ENCODE results near the gene TSHR.

TSHR gene

DNA sequence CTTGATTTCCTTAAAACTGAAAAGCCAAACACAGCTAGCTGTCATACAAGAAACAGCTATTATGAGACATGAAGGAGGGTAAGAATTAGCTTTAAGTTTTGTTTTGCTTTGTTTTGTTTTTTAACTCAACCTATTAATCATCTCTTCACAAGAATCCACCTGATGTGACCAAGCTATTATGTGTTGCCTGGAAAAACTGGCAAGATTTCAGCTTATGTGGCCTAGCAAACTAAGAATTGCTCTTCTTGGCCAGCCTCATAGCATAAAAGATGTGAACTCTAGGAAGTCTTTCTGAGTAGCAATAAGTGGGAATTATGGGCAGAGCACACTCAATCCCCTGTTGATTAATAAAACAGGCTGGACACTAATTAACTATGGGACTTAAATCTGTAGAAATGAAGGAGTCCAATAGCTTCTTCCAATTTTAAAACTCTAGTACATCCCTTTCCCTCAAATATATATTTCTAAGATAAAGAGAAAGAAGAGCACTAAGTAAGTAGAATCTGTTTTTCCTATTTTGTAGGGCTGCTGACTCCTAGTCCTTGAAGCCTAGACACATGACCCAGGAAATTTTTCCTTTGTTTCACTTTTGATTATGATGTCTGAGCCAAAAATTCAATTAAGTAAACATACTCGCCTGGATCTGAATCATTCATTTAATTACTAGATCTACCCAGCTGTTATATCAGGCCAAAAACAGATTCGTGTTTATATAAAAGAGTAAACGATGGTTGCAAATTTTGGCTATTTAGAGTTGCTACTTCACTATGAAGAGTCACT, 189.6 kb downstream of the TSHR start:
- DNase-seq = no peak

DNA sequence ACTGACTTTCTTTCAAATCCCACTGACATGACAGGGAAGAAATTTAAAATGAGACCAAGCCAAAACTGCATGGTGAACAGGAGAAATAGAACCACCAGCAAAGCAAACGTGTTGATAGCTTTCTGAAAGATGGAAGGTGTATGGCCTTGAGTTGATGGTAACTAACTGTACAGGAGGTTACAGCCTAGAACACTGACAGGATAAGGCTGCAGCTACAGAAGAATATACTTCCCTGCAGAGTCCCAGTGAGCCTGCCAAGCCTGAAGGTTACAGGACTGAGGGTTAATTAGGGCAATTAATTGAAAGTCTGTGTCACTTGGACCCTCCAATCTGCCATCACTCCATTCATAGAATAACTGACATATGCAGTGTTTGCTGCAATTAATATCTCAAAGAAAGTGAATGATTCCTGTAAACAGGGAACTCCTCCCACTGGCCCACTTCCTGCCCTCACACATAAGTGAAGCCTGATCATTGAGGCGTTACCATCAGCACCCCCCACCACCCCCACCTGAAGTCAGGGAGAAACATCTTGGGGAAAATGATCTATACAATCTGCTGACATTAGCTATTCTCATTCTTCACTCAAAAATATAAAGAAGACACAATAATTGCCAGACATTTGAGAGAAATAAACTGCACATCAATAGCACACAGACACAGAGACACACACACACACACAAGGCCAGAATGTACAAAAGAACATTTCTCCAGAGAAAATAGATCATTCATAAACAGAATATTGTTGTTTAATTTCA, 191.9 kb downstream of the TSHR start:
- no peak for DNase-seq

DNA sequence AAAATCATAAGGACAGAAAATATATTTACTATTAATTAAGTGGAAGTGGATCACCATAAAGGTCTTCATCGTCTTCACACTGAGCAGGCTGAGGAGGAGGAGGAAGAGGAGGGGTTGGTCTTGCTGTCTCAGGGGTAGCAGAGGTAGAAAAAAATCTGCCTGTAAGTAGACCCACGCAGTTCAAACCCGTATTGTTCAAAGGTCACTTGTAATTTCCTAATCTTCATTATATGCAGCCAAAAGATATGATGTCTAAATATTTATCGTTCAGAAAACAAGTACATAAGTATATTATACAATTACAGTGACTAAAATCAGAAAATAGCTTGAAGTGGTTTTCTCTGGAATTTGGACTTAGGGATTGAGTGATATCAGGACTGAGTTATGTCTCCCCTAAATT, 193.2 kb downstream of the TSHR start:
- DNase-seq = no peak

DNA sequence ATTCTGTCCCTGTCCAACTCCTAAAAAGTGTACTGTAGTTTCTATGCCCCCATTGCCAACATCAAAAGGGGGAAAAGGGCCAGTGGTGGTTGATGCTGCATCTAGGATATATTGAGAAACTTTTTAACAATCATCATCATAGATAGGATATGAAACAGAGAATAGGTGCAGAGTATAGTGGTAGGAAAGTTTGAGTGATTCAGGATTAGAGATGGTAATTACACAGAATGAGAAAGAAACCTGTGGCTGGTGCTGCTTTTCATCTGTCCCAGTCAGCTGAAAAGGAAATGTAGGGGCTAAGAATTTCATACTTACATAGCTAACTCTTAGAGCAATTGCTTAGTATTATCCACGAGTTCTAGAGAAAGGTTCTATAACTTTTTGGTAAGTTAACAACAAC, 197.8 kb downstream of the TSHR start:
- DNase-seq = no peak

DNA sequence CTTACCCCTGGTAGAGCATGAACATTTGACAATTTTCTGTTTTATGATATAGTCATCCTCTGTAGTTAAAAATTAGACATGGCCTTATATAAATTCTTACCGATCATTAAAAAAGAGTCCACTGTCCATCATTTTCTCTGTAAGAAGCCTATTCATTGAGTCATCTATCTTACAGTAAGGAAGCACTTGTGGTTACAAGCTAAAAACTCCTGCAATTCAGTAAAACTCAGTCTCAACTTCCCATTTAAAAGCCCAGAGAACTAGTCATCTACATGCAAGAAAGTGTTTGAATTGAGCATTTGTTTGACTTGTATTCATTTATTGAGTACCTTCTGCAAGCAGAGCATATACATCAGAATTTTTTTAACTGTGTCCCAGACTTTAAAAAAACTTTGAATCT, 202.0 kb downstream of the TSHR start:
- DNase-seq = no peak

DNA sequence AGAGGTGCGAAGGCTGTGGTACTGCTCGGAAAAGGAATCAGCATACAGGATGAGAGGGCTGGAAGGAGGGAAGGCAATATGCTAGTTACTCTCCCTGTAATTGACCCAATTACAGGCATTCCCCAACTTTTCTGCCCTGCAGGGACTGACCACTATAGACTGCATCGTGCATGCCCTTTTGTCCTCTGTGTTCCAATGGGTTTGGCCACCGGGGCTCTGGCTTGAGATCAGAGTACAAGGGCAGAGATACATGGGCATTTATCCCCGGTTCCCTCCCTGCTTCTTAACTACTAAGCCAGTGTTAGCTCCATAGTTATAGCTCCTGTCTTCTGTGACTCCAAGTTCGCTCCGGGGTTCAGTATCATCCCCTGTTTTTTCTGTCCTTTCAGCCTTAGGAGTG, 205.7 kb downstream of the TSHR start:
- no peak for DNase-seq

DNA sequence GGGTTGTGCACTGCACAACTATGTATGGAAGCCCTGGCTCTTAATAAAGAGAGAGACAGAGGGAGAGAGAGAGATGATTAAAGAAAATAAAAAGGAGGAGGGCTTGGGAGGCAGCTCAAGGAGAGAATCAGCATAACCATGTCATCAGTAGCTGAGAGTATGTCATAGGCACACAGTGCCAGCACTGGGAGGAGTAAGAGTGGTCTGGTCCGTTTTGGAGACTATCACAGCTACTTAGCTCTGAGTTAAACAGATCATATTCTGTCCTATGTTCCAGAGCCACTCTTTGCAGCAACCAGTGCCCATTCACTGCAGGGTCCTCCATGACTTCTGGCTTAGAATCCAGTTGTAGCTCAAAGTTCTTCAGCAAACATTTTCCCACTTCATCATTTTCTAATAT, 206.3 kb downstream of the TSHR start:
- no peak for DNase-seq

DNA sequence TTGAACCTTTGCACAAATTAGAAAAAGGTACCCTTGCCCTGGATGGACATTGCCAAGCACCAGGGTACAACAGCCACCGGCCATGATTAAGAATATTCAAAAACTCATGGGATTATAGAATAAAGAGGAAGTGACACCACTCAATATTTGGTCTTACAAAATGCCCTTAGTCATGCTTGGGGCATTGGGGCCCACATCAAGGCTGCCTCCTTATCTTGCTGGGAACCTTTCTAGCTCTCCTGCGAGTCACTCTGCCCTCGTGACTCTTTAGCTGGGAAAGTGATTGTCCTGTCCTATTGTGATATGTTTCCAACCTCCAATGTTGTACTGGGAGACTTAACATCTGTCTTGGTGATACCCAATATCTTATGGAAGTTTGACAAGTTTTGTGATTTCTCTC, 207.5 kb downstream of the TSHR start:
- peak; percentile 39 for DNase-seq

DNA sequence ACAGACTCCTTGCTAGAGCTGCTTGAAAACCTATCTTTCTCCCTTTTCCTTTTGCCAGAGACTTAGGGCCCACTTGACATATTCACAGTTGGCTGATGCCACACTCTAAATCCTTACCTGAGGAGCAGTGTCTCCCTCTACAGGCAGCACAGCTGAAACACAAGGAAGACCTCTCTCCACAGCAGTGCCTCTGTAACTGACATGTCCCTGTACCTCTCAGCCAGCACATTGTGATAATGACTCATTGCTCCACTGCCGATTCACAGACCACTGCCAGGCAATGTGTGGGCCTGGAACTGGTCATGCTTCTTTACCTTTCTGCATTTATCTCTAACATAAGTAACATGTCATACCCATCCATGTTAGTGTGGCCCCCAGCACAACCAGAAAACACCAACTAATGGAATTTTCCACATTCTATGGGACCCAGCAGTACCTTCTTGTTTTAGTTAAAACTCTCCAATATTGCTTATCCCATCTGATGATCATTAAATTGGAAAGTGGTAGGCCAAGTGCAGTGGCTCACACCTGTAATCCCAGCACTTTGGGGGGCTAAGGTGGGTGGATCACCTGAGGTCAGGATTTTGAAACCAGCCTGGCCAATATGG, 208.8 kb downstream of the TSHR start:
- DNase-seq = peak; percentile 71

DNA sequence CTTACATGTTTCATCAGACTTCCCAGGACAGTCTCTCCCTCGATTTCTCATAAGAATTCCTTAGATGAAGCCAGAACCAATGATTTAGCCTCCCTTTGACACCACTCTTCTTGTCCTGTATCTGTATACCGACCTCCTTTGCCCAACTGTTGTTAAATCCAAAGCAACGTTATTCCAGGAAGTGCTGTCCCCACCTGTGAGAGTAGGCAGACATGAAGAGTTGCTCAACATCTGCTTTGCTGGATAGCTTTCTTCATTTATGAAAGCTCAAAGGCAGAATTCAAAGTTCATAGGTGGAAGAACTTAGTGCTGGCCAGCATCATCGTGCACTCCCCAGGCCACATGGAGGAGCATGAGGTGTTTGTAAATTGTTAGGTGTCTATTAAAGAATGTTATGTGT, 209.8 kb downstream of the TSHR start:
- DNase-seq = no peak

DNA sequence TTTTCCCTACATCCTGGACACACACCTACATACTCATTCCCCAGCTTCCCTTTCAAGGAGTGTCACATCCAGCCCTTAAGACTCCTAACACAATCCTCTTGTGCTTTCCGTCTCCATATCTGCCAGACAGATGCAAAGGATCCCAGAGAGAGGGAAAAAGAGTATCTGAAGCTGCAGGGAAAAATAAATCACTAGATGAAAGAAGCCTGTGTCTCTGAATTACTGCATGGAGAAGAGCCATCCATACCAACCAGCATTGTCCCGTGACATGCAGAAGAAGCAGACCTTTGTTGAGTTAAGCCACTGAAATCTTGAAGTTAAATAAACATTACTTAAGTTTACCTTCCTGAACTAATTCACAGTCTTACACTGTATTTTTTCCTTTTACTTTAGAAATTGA, 210.7 kb downstream of the TSHR start:
- no peak for DNase-seq

DNA sequence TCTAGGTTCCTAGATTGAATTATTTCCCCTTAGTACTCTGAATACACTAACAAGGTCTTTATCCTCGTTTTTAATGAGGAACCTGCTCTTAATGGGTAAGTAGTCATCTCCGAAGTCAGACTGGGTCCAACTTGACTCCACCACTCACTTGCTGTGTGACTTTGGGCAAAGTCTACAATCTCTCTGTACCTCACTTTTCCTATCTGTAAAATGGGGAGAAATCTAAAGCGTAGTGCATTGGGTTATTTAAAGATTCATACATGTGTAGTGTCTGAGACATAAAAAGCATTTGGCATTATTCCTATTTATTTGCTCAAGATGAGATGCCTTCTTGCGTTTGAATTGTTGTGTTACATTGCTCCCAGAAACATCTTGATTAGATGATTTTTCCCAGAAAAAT, 213.8 kb downstream of the TSHR start:
- DNase-seq = no peak

DNA sequence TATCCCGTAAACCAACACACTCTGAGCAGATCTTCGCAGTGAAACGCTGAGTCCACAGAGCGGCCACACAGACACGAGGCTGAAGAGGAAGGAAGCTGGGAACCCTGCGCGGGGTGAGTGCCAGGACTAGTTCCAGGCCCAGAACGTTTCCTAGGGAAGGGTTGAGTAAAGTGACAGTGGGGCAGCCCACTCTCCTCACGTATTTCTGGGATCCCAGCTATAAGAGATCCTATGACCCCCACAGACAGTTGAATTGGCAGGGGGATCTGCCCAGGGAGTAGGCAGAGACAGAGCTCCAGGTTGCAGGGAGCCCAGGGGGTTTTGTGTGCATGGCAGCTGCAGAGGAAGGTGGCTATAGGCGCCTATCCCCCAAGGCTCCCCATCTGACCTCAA, 214.3 kb downstream of the TSHR start:
- peak; percentile 17 for DNase-seq

DNA sequence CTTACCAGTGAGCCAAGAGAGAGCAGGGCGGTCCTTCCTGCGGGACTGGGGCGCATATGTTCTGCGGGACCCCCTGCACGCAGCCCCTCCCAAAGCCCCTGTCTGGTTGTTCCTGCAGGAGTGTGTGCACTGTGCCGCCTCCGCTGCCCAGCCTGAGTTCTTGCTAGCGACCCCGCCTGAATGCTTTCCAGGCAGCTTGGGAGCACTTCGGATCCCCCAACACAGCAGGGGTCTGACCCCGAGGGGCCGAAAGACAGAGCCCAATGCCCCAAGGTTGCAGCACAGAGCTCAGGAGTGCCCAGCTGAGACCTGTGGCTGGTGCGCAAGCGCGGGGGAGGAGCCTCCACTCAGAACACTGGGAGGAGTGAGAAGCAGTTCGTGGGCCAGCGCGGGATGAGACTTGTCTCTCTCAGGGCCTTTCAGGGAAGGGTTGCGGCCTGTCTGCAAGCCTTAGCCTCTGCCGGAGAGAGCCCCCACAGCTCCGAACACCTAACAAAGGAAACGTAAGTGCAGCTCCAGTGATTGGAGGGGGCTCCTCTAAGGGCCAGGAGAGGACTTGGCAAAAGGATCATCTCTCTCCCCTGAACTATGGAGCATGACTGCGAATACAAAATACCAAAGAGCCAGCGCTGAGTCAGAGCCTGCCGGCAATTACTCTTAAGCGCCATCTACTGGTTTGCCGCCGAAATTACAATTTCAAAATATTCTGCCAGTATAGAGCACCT, 214.8 kb downstream of the TSHR start:
- peak; percentile 87 for DNase-seq

DNA sequence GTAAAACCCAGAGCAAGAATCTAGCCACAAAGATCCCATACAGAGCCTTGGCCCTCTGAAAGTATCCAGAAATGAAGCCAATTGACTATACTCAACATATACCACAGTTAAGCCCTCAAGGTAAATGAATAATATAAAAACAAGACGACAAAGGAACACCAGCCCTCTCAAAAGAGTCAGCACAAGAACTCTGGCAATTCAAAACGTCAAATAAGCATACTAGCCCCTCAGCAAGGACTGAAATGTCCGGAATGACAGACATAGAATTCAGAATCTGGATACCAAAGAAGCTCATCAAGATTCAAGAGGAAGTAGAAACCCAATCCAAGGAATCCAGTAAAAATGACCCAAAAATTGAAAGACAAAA, 215.4 kb downstream of the TSHR start:
- DNase-seq = no peak

DNA sequence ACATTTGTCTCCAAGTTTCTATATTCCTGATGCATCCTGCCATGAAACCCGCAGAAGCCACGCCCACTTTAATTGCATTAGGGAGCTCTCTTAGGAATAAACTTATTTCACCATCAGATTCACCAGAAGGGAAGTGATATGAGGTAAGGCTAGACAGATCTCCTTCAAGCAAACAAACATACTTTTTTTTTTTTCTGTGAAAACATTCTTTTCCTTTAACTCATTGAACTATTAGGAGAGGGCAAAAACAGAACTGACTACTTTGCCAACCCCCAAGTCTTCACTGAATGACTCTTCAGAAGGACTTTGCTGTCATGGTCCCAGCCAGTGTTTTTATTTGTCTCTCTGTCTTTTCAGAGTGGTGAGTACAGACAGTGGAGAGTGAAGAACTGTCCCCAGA, 216.9 kb downstream of the TSHR start:
- peak; percentile 62 for DNase-seq

DNA sequence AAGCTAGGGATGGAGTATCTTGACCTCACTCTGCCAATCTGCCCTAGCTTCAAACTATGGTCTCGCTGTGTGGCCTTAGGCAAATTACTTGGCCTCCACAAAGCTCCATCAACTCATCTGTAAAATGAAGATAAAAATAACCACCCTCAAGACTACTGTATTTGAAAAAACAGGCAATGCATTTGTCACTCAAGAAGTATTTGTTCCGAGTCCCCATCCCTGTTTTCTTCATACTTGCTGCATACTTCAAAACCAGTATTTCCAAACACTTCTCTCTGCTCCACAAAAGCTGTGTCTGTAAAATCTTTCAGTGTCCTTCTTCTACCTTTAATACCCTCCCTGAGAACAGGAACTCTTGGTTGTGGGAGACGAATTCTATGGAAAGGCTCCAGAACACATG, 217.5 kb downstream of the TSHR start:
- DNase-seq = peak; percentile 60

DNA sequence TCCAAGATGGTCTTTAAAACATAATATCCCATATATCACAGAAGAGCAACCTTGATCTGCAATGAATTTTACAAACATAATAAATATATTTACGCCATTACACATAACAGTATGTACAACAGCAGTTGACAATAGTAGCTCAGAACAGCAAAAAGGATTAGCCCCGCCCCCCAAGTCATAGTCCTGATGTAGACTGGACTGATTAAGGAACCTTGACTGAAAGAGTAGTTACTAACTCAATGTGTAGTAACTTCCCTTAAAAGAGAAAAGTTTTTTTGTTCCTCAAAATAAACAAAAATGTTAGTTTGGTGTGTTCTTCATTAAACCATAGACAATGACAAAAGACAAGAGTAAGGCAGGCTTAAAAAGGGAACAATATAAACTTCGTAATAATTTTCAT, 220.8 kb downstream of the TSHR start:
- DNase-seq = no peak

DNA sequence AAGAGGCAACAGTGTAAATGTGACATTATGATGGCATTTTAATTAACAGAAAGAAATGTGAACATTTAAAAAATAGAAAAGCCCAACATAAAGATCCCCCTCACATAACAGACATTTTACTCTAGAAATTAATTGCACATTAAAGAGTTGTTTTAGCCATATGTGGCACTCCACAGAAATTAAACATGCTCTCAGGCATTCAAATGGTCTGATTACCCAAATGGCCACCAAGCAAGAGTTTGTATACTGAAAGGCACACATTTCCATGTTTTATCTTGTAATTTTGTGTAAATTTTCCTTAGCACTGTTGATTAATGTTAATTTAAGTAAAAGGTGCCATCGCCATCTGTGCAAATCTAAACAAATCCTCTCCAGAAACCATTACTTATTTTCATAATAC, 221.8 kb downstream of the TSHR start:
- no peak for DNase-seq

DNA sequence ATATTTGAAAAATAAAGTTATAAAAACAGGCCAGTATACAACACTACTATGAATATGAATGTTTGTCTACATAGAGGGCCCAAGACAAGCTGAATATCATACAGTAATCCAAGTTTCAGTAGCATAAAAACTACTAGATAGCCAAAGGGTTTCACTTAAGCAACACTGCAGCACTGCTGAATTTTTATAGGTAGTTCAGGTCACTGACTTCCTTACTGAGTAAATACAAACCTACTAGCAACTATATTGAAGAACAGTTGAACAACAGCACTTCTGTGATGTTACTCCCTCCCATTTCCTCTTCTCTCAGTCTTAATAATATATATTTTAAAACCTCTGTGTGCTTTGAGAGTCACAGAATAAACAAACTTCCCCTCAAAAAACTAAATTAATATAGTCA, 222.6 kb downstream of the TSHR start:
- no peak for DNase-seq

DNA sequence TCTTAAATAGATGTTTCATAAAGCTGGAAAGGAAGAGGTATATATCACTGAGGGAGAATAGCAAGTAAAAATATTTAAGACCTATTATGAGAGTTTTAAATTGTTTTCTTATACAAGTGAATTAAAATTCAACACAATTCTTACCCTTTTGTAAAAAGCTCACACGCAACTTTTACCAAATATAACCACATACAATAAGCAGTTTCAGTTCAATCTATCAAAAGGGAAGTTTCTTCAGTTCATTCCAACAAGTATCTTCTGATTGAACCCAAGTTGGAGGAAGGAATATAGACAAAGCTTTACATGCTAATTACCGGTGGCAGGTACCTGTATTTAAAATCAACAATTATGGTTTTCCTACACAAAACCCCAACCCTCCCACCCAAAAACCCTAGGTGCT, 224.2 kb downstream of the TSHR start:
- DNase-seq = no peak

DNA sequence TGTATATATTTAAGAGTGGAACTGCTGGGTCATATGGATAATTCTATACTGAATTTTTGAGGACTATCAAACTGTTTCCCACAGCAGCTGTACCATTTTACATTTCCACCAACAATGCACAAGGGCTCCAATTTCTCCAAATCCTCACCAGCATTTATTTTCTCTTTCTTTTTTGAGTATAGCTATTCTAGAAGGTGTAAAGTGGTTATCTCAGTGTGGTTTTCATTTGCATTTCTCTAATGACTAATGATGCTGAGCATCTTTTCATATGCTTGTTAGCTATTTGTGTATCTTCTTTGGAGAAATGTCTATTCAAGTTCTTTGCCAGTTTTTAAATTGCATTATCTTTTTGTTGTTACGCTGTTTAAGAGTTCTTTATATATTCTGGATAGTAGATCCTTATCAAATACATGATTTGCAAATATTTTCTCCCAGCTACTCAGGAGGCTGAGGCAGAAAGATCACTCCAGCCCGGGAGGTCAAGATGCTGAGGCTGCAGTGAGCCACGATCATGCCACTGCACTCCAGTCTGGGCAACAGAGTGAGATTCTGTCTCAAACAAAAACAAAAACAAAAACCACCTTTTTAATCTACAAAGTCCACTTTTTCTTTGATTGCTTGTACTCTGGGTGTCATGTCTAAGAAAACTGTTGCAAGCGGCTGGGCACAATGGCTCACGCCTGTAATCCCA, 232.6 kb downstream of the TSHR start:
- no peak for DNase-seq

DNA sequence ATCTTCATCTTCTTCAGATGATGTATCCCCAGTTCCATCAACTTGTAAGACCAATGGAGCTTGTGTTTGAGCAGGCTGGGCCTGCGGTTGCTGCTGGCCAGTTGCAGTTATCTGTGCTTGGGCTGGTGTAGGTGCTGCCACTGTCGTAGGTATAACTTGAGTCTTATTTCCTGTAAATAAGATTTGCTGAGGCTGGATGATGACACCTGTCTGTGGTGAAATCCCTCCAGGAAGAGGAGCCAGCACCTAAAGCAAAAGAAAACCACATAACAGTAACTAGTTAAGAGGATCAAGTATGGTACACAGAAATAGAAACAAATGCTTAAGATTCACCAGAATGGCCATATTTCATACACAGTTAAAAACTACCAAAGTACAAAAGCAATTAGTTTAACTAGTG, 237.2 kb downstream of the TSHR start:
- DNase-seq = no peak
